PC-9 (cell line): ENCODE measurements around the gene IFT122. TPM values are rescaled to one million over a fixed set of nuclear protein-coding genes. Genes with fewer than 3 reads are reported as not detected.

Source experiments
- BruUV-seq: library from RNA; stranded (reverse); fragments of 400-500 nt; replicated peaks from 2 replicates; lab custom pipeline; 2021; lab: Mats Ljungman, UMichigan
- CTCF ChIA-PET: fragments of 300-600 bp; sonication (Branson Sonifier 250); formaldehyde crosslinking; loops from one replicate; lab custom pipeline; 2022; ENCODE audit warnings: antibody characterized with exemption; lab: Charles Lee
- POLR2A ChIA-PET: fragments of 300-600 bp; sonication (Branson Sonifier 250); formaldehyde crosslinking; loops from one replicate; lab custom pipeline; 2022; ENCODE audit warnings: antibody characterized with exemption; ENCODE audit not compliant: unreplicated experiment; lab: Charles Lee
- DNase-seq, 2 experiments: peaks; one replicate each; pipeline versions ENCODE4 v3.0.0 to v3.0.0-alpha.2; 2015 to 2022; ENCODE audit warnings: mixed read lengths in 1 of 2
- H2AFZ ChIP-seq: fragments of 200-600 bp; sonication (generic); 2 replicates; pipeline ENCODE4 v1.8.1; 2017; ENCODE audit warnings: antibody characterized with exemption
- H3F3A ChIP-seq: fragments of 200-600 bp; sonication (generic); 2 replicates; pipeline ENCODE4 v1.8.1; 2017; ENCODE audit warnings: antibody characterized with exemption, mild to moderate bottlenecking, low read depth; ENCODE audit not compliant: insufficient read depth
- H3K27ac ChIP-seq: fragments of 200-600 bp; sonication (generic); 2 replicates; pipeline ENCODE4 v1.6.1; 2016; ENCODE audit warnings: mixed run types
- H3K27me3 ChIP-seq: fragments of 200-600 bp; sonication (generic); 2 replicates; pipeline ENCODE4 v1.6.1; 2016; ENCODE audit warnings: low read depth, mixed run types; ENCODE audit not compliant: insufficient read depth
- H3K36me3 ChIP-seq: fragments of 200-600 bp; sonication (generic); 2 replicates; pipeline ENCODE4 v1.6.1; 2016; ENCODE audit warnings: low read depth, mixed run types
- H3K4me1 ChIP-seq: fragments of 200-600 bp; sonication (generic); replicated peaks from 2 replicates; pipeline ENCODE4 v1.6.1; 2016; ENCODE audit warnings: mixed run types; ENCODE audit not compliant: insufficient read depth
- H3K4me2 ChIP-seq: fragments of 200-600 bp; sonication (generic); 2 replicates; pipeline ENCODE4 v1.6.1; 2017; ENCODE audit warnings: mixed run types
- H3K4me3 ChIP-seq: fragments of 200-600 bp; sonication (generic); 2 replicates; pipeline ENCODE4 v1.6.1; 2016; ENCODE audit warnings: mixed run types
- H3K79me2 ChIP-seq: fragments of 200-600 bp; sonication (generic); 2 replicates; pipeline ENCODE4 v1.6.1; 2017; ENCODE audit warnings: low read depth, mixed run types
- H3K9me2 ChIP-seq: fragments of 200-600 bp; sonication (generic); 2 replicates; pipeline ENCODE4 v1.8.1; 2017; ENCODE audit warnings: mild to moderate bottlenecking; ENCODE audit not compliant: insufficient read depth
- H3K9me3 ChIP-seq: fragments of 200-600 bp; sonication (generic); 2 replicates; pipeline ENCODE4 v1.8.1; 2016; ENCODE audit warnings: low read depth; ENCODE audit not compliant: insufficient read depth
- H4K20me1 ChIP-seq: fragments of 200-600 bp; sonication (generic); 2 replicates; pipeline ENCODE4 v1.8.1; 2017; ENCODE audit not compliant: insufficient read depth
- CTCF ChIP-seq: fragments of 200-600 bp; sonication (generic); conservative IDR thresholded peaks from 2 replicates; pipeline ENCODE4 v1.6.1; 2017; ENCODE audit warnings: mixed run types, antibody characterized with exemption, mild to moderate bottlenecking, moderate library complexity
- EZH2 ChIP-seq: fragments of 200-600 bp; sonication (generic); IDR thresholded peaks from 2 replicates; pipeline ENCODE4 v1.8.0; 2017; ENCODE audit warnings: antibody characterized with exemption, low read depth
- intact Hi-C: fragments of 100-400 bp; cut with micrococcal nuclease; formaldehyde crosslinking; loops from one replicate; pipeline ENCODE4 v1.10.0; 2022; ENCODE audit not compliant: unreplicated experiment
- total RNA-seq: library from RNA; stranded (reverse); gene quantifications from 2 replicates; pipeline ENCODE4 v1.2.3, GENCODE V29; 2021

The IFT122 gene
- total RNA-seq, 1 experiment from 2014 or later, result 55.6 TPM

- Histone ChIP-seq H3F3A (no peaks in the 10 kb centered on the region), H4K20me1 (no peaks in the 10 kb centered on the region), H3K4me2 (no peak overlapping the region), H2AFZ (no peak overlapping the region), H3K4me3 (no peak overlapping the region), H3K79me2 (no peaks in the 10 kb centered on the region), H3K9me2 (no peaks in the 10 kb centered on the region), H3K4me1 (no peaks in the 10 kb centered on the region), H3K9me3 (no peaks in the 10 kb centered on the region), H3K36me3 (no peaks in the 10 kb centered on the region), H3K27ac (no peak overlapping the region), H3K27me3 (no peaks in the 10 kb centered on the region)
- BruUV-seq, result no TSS peak
- ChIA-PET POLR2A (no interaction called here), CTCF (no interaction called here)
- no peak for TF ChIP-seq CTCF
- TF ChIP-seq EZH2, result no peak
- no peak for DNase-seq
- intact Hi-C loops, result no loop called here
Measured at GRCh38 chr3:129519449-129519848, 79.4 kb downstream of the IFT122 start.

GRCh38 chr3:129519896-129520715 is 80.1 kb downstream of the IFT122 start:
- Histone ChIP-seq H3K36me3 (no peaks in the 10 kb centered on the region), H3K27me3 (no peaks in the 10 kb centered on the region), H3K4me1 (no peaks in the 10 kb centered on the region), H3K9me2 (no peaks in the 10 kb centered on the region), H3F3A (no peaks in the 10 kb centered on the region), H3K9me3 (no peaks in the 10 kb centered on the region), H3K27ac (no peak overlapping the region), H3K4me3 (no peak overlapping the region), H4K20me1 (no peaks in the 10 kb centered on the region), H3K4me2 (no peak overlapping the region), H3K79me2 (no peaks in the 10 kb centered on the region), H2AFZ (no peak overlapping the region)
- BruUV-seq, result no TSS peak
- TF ChIP-seq CTCF (no peak), EZH2 (no peak)
- POLR2A ChIA-PET, result no interaction called here
- intact Hi-C loops, result no loop called here
- CTCF ChIA-PET, result no interaction called here
- DNase-seq, result no peak

- Histone ChIP-seq H4K20me1 (no peaks in the 10 kb centered on the region), H3K36me3 (no peaks in the 10 kb centered on the region), H3K9me2 (no peaks in the 10 kb centered on the region), H3K27ac (no peak overlapping the region), H3K4me3 (no peak overlapping the region), H3K4me2 (no peak overlapping the region), H2AFZ (no peak overlapping the region), H3F3A (no peaks in the 10 kb centered on the region), H3K9me3 (no peaks in the 10 kb centered on the region), H3K27me3 (no peaks in the 10 kb centered on the region), H3K4me1 (no peaks in the 10 kb centered on the region), H3K79me2 (no peaks in the 10 kb centered on the region)
- DNase-seq, result no peak
- intact Hi-C loops, result no loop called here
- BruUV-seq, result no TSS peak
- no peak for TF ChIP-seq EZH2
- TF ChIP-seq CTCF, result no peak
- POLR2A ChIA-PET, result no interaction called here
- CTCF ChIA-PET, result no interaction called here
Measured at GRCh38 chr3:129520960-129521359, 80.9 kb downstream of the IFT122 start.
